ENCODE results near the gene SLC5A11. TPM values are rescaled to one million over a fixed set of nuclear protein-coding genes. Genes with fewer than 3 reads are reported as not detected.

SLC5A11 gene
- total RNA-seq, 4 donors from 2014 or later = 0.33 to 0.66 TPM; not detected in 2

DNA sequence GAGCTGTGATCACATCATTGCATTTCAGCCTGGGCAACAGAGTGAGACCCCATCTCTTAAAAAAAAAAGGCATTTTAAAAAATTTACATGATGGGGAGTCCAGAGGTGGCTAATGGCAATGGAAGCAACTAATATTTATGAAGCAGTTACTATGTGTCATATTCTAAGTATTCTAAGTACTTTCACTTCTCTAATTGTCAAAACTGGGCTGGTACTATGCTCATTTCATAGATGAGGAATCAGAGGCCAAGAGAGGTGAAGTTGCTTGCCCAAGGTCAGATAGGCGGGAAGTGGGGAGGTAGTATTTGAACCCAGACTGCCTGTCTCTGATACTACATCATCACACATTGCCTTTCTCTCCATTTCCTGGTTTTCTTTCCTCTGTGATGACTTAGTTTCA is 50.7 kb downstream of the SLC5A11 start:
- TF ChIP-seq, protein P1, sequence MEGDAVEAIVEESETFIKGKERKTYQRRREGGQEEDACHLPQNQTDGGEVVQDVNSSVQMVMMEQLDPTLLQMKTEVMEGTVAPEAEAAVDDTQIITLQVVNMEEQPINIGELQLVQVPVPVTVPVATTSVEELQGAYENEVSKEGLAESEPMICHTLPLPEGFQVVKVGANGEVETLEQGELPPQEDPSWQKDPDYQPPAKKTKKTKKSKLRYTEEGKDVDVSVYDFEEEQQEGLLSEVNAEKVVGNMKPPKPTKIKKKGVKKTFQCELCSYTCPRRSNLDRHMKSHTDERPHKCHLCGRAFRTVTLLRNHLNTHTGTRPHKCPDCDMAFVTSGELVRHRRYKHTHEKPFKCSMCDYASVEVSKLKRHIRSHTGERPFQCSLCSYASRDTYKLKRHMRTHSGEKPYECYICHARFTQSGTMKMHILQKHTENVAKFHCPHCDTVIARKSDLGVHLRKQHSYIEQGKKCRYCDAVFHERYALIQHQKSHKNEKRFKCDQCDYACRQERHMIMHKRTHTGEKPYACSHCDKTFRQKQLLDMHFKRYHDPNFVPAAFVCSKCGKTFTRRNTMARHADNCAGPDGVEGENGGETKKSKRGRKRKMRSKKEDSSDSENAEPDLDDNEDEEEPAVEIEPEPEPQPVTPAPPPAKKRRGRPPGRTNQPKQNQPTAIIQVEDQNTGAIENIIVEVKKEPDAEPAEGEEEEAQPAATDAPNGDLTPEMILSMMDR (IDR thresholded peaks at IDR 0.05; ENCODE audit: low read depth) = no peak

DNA sequence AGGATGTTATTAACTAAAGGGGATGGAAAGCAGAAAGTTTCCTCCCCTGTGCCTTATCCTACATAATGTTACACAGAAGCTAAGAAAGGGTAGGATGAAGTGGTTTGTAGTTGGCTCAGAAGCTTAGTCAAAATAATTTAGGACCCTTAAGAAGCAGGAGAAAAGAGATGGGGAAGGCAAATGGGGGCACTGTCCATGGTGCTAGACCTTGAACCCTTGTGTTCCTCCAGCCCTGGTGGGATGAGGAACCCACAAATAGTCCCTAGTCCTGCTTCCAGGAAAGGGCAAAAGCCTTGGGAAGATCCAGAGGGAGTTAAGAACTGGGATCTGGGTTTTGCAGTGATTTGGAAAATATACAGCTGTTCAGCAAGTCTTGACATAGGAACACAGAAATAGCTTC is 54.5 kb downstream of the SLC5A11 start:
- TF ChIP-seq, protein P1 (IDR thresholded peaks at IDR 0.05; ENCODE audit: low read depth) = no peak

DNA sequence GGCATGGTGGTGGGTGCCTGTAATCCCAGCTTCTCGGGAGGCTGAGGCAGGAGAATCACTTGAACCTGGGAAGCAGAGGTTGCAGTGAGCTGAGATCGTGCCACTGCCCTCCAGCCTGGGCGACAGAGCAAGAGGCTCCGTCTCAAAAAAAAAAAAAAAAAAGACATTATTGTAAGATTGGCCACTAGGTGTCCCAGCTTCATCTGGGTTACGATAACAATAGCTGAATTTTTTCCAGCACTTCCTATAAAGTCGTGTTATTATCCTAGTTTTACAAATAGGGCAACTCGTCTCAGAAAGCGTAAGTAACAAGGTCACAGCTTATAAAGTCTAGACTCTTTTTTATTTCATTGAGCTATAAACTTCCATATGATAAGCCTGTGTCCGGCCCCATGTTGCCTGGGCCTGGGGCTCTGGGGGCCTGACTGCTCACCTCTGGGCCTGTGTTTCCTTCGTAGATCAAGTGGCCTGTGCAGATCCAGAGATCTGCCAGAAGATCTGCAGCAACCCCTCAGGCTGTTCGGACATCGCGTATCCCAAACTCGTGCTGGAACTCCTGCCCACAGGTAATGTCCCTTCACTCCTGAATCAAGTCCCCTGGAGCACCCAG is 60.5 kb downstream of the SLC5A11 start:
- TF ChIP-seq, protein P1 (IDR thresholded peaks at IDR 0.05; ENCODE audit: low read depth) = no peak

DNA sequence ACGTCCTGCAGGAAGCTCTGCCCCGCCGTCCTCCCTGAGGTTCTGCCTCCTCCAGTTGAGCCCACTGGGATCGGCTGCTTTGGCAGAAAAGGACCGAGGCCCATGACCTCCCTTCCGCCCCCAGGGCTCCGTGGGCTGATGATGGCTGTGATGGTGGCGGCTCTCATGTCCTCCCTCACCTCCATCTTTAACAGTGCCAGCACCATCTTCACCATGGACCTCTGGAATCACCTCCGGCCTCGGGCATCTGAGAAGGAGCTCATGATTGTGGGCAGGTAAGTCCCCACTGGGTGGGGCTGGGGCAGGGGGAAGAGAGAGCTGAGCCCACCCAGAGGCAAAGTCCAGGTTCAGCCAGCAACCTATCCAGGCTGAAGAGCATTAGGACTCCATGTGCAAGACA is 61.1 kb downstream of the SLC5A11 start:
- TF ChIP-seq, protein P1 (IDR thresholded peaks at IDR 0.05; ENCODE audit: low read depth) = no peak

DNA sequence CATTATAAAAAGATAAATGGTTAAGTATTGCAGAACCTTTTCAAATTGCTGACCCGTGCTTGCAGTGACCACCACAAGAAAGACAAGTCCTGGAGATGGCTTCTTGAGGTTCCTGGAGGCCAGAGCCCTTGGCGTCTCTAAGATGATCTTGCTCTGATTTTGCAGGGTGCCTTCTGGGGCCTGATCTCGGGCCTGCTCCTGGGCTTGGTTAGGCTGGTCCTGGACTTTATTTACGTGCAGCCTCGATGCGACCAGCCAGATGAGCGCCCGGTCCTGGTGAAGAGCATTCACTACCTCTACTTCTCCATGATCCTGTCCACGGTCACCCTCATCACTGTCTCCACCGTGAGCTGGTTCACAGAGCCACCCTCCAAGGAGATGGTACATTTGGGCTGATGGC is 63.0 kb downstream of the SLC5A11 start:
- TF ChIP-seq, protein P1 (IDR thresholded peaks at IDR 0.05; ENCODE audit: low read depth) = no peak

DNA sequence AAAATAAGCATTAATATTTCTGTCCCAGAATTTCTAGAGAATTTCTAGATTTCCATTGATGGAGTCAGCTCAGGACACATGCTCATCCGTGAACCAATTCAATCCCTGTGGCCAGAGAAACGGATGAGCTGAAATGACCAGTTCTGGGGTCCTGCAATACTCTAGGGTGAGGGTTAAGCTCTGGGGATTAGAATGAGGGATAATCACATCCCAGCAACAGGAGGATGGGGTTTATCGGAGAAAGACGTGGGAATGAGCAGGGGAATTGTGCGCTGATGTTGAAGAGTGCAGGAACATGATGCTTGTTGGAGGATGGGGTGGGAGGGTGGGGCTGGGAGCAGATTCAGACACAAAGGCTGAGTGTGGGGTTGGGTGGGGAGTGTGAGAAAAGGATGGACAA is 64.1 kb downstream of the SLC5A11 start:
- TF ChIP-seq, protein P1 (IDR thresholded peaks at IDR 0.05; ENCODE audit: low read depth) = no peak

DNA sequence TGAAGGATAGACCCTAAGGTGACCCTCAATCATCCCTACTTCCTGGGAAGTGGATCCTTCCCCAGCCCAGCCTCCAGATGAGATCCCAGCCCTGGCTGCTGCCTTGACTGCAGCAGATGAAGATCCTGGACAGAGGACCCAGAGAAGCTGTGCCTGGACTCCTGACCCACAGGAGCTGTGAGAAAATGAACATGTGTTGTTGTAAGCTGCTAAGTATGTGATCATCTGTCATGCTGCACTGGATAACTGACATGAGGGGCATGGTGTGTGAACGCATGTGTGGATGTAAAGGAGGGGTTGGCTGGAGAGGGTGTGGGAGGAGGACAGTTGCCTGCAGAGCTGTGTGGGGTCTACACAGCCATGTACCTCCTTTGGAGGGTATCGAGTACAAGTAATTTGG is 69.3 kb downstream of the SLC5A11 start:
- TF ChIP-seq, protein P1 (IDR thresholded peaks at IDR 0.05; ENCODE audit: low read depth) = no peak
